Hepatocyte (in vitro differentiated cells): ENCODE results near the gene HSD17B8. TPM values are rescaled to one million over a fixed set of nuclear protein-coding genes. Genes with fewer than 3 reads are reported as not detected.

Experiments
- DNase-seq: peaks from one replicate; pipeline ENCODE4 v3.0.0-alpha.2; 2016; ENCODE audit warnings: low spot score
- H2AFZ ChIP-seq: fragments of 200-600 bp; sonication (generic); 2 replicates; pipeline ENCODE4 v1.6.0; 2016; ENCODE audit warnings: antibody characterized with exemption, mild to moderate bottlenecking
- H3K27ac ChIP-seq: fragments of 200-600 bp; sonication (generic); 2 replicates; pipeline ENCODE4 v1.5.1; 2016; ENCODE audit warnings: mild to moderate bottlenecking
- H3K27me3 ChIP-seq: fragments of 200-600 bp; sonication (generic); 2 replicates; pipeline ENCODE4 v1.6.1; 2016
- H3K36me3 ChIP-seq: fragments of 200-600 bp; sonication (generic); replicated peaks from 2 replicates; pipeline ENCODE4 v1.5.1; 2016; ENCODE audit warnings: low read depth; ENCODE audit not compliant: insufficient read depth
- H3K4me1 ChIP-seq: fragments of 200-600 bp; sonication (generic); 2 replicates; pipeline ENCODE4 v1.5.1; 2016; ENCODE audit warnings: mild to moderate bottlenecking, moderate library complexity; ENCODE audit not compliant: insufficient read depth
- H3K4me2 ChIP-seq: fragments of 200-600 bp; sonication (generic); 2 replicates; pipeline ENCODE4 v1.6.0; 2016
- H3K4me3 ChIP-seq: fragments of 200-600 bp; sonication (generic); 2 replicates; pipeline ENCODE4 v1.5.1; 2016; ENCODE audit warnings: mild to moderate bottlenecking
- H3K79me2 ChIP-seq: fragments of 200-600 bp; sonication (generic); 2 replicates; pipeline ENCODE4 v1.6.0; 2017; ENCODE audit warnings: mild to moderate bottlenecking
- H3K9me2 ChIP-seq: fragments of 200-600 bp; sonication (generic); replicated peaks from 2 replicates; pipeline ENCODE4 v1.6.0; 2017; ENCODE audit warnings: mild to moderate bottlenecking; ENCODE audit not compliant: insufficient read depth
- H3K9me3 ChIP-seq: fragments of 200-600 bp; sonication (generic); 2 replicates; pipeline ENCODE4 v1.5.1; 2016; ENCODE audit warnings: low read depth, mild to moderate bottlenecking
- H4K20me1 ChIP-seq: fragments of 200-600 bp; sonication (generic); 2 replicates; pipeline ENCODE4 v1.6.0; 2016; ENCODE audit warnings: mild to moderate bottlenecking; ENCODE audit not compliant: insufficient read depth, poor library complexity, severe bottlenecking
- EZH2 ChIP-seq: fragments of 200-600 bp; sonication (generic); IDR thresholded peaks from 2 replicates; pipeline ENCODE4 v1.6.1; 2016; ENCODE audit warnings: antibody characterized with exemption, mild to moderate bottlenecking, borderline replicate concordance
- EZH2phosphoT487 ChIP-seq: fragments of 200-600 bp; sonication (generic); IDR thresholded peaks from one replicate; pipeline ENCODE4 v1.6.1; 2018; ENCODE audit warnings: antibody characterized with exemption, mild to moderate bottlenecking, low read depth, moderate library complexity; ENCODE audit not compliant: unreplicated experiment, severe bottlenecking
- WGBS: methylation state at CpG from one replicate; pipeline ENCODE4 v1.1.6; 2016; ENCODE audit warnings: low lambda C conversion rate; ENCODE audit errors: missing lambda C conversion rate; 5-methylcytosine and 5-hydroxymethylcytosine counted together
- polyA plus RNA-seq: library from polyadenylated mRNA; unstranded; fragments of >200 nt; fragmentation: Nextera tagmentation; extraction: Ambion mirVana; gene quantifications from 2 replicates; pipeline ENCODE4 v1.2.1, GENCODE V29; 2016
- total RNA-seq: library from RNA; depleted of rRNA; stranded (reverse); fragments of >200 nt; gene quantifications from 2 replicates; pipeline ENCODE4 v1.2.3, GENCODE V29; 2014
- TF ChIP-seq, protein P1 (sequence below): fragments of 200-600 bp; sonication (generic); IDR thresholded peaks from 2 replicates; pipeline ENCODE4 v1.5.1; 2016; ENCODE audit warnings: antibody characterized with exemption, mild to moderate bottlenecking; ENCODE audit not compliant: poor library complexity

Gene HSD17B8
- total and polyA plus RNA-seq, 2 experiments from 2014 or later: 6.0 to 12.9 TPM

DNA sequence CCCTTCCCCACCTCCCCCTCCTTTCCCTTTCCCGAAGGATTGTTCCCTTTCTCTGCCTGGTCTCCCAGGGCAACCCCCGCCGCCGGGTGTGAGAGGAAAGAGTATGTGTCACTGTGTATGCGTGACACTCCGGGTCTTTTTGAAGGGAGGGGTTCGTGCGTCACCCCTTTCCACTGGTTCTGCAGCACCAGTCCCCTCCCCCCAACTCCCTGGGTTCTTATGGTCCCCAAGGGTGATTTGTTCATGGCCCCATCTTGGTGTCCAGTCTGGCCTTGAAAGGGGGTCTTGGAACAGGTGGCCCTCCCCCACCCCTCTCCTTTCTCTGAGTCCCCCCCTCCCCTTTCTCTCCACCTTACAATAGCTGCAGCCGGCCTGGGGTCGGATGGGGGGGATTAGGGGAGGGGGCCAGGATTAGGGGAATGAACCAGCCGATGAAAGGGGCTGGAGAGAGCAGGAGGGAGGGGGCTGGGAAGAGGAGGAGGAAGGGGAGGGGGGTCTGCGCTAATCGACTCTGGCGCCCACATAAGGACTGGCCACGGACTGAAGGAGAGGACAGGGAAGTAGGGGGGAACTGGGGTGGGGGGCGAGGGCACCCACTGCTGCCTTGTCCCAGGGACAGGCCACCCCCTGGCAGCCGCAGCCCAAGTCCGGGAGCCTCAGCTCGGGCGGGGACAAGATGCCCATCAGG lies 2.6 kb downstream of the HSD17B8 start:
- Histone ChIP-seq H3K4me3 (peak overlapping the region; percentile 74), H3K79me2 (peaks cover 36% of the 10 kb centered on the region), H3K27ac (peak overlapping the region; percentile 94), H3K9me2 (no peaks in the 10 kb centered on the region), H3K4me2 (peak overlapping the region; percentile 91), H3K4me1 (peaks cover 28% of the 10 kb centered on the region), H3K36me3 (no peaks in the 10 kb centered on the region), H3K27me3 (no peaks in the 10 kb centered on the region), H2AFZ (no peak overlapping the region), H3K9me3 (no peaks in the 10 kb centered on the region), H4K20me1 (peaks cover 5% of the 10 kb centered on the region)
- DNase-seq: peak; percentile 68
- 34% methylated on average over 12 of the region's 20 CpGs for WGBS
- TF ChIP-seq, protein P1, sequence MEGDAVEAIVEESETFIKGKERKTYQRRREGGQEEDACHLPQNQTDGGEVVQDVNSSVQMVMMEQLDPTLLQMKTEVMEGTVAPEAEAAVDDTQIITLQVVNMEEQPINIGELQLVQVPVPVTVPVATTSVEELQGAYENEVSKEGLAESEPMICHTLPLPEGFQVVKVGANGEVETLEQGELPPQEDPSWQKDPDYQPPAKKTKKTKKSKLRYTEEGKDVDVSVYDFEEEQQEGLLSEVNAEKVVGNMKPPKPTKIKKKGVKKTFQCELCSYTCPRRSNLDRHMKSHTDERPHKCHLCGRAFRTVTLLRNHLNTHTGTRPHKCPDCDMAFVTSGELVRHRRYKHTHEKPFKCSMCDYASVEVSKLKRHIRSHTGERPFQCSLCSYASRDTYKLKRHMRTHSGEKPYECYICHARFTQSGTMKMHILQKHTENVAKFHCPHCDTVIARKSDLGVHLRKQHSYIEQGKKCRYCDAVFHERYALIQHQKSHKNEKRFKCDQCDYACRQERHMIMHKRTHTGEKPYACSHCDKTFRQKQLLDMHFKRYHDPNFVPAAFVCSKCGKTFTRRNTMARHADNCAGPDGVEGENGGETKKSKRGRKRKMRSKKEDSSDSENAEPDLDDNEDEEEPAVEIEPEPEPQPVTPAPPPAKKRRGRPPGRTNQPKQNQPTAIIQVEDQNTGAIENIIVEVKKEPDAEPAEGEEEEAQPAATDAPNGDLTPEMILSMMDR: no peak
- no peak for TF ChIP-seq EZH2
- TF ChIP-seq EZH2phosphoT487: no peak

GRCh38 chr6:33207552-33208090 lies 3.2 kb downstream of the HSD17B8 start:
- Histone ChIP-seq H2AFZ (peak overlapping the region; percentile 64), H3K9me3 (no peaks in the 10 kb centered on the region), H3K9me2 (no peaks in the 10 kb centered on the region), H3K79me2 (peaks cover 30% of the 10 kb centered on the region), H3K4me1 (peaks cover 25% of the 10 kb centered on the region), H3K27ac (peak overlapping the region; percentile 94), H3K4me3 (peak overlapping the region; percentile 74), H3K36me3 (no peaks in the 10 kb centered on the region), H3K4me2 (peak overlapping the region; percentile 91), H4K20me1 (no peaks in the 10 kb centered on the region), H3K27me3 (no peaks in the 10 kb centered on the region)
- peak; percentile 80 for DNase-seq
- WGBS: under 1% methylated on average over 22 of the region's 29 CpGs
- TF ChIP-seq, protein P1: no peak
- TF ChIP-seq EZH2phosphoT487: no peak
- no peak for TF ChIP-seq EZH2

- 2% methylated on average over 60 of the region's 86 CpGs for WGBS
- peaks cover 30% of the 10 kb centered on the region for H3K4me1 ChIP-seq
- peak within 1 kb of the TSS; percentile 74 for H3K4me3 ChIP-seq
- H4K20me1 ChIP-seq: no peaks in the 10 kb centered on the region
- H3K36me3 ChIP-seq: no peaks in the 10 kb centered on the region
- H3K27ac ChIP-seq: peak within 1 kb of the TSS; percentile 94
- TF ChIP-seq EZH2: no peak
- TF ChIP-seq EZH2phosphoT487: no peak
- TF ChIP-seq, protein P1: no peak
- peaks cover 23% of the 10 kb centered on the region for H3K79me2 ChIP-seq
- H2AFZ ChIP-seq: peak within 1 kb of the TSS; percentile 64
- H3K4me2 ChIP-seq: peak within 1 kb of the TSS; percentile 91
- no peaks in the 10 kb centered on the region for H3K9me2 ChIP-seq
- peak; percentile 92 for DNase-seq
- H3K27me3 ChIP-seq: no peaks in the 10 kb centered on the region
- H3K9me3 ChIP-seq: no peaks in the 10 kb centered on the region
Measured at GRCh38 chr6:33208091-33208967, 3.9 kb downstream of the HSD17B8 start, which contains the start of gene RING1. Gene RING1, plus strand, starts transcription at chr6:33208500. Its CDS starts 323 bp downstream, at chr6:33208823.
